Fibroblast of skin of right biceps (primary cell): Measurements from ENCODE around the gene UFD1.

ENCODE experiments used
- DNase-seq: peaks from one replicate; pipeline ENCODE4 v3.0.0-alpha.2; 2013

The UFD1 gene

DNA sequence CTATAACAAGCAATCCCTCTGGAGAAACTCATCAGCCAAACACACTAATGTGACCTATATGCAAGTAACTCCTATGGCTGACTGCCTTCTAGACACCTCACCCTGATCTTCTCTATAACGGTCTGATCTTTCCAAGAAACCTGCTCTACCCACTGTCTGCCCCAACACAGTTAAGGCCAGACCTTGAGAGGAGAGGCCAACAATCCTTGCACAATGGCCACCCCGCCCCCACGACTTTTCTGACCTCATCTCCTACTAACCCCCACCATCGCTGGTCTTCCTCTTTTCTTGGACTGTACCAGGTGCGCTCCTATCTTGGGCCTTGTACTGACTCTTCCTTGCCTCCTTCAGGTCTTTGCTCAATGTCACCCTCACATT lies 59.9 kb downstream of the UFD1 start:
- DNase-seq, result no peak

DNA sequence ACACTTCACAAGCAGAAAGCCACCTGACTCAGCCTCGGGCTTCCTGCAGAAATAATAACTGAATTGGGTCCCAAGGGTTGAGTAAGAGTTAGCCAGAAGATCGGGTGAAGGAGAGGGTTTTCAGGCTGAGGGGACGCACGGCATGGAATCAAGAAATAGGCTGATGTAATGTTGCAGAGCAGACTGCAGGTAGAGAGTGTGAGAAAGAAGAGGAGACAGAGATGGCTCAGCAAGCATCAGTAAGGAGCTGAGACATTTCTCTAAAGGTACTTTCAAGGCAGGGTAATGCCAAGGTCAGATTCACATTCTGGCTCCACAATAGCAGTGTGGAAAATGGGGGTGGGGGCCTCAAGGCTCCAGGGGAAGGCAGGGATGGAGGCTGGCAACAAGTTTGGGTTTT lies 66.1 kb downstream of the UFD1 start:
- DNase-seq, result no peak

DNA sequence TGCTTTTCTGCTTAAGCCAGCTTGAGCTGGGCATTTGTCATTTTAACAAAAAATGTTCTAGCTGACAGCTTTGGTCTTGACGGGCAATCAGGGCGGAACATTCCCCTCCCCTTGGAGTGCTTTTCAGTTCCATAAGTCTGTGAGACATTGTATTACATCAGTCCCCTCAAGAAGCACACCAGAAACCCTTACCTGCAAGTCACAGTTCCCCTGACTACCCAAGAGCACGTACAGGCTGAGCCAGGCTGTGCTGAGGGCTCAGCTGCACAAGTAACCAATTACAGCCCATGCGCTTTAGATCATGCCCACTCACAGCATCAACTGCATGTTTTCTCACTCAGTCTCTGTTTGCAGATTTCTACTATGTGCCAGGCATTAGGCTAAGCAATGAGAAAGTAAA lies 66.5 kb downstream of the UFD1 start:
- DNase-seq, result no peak

DNA sequence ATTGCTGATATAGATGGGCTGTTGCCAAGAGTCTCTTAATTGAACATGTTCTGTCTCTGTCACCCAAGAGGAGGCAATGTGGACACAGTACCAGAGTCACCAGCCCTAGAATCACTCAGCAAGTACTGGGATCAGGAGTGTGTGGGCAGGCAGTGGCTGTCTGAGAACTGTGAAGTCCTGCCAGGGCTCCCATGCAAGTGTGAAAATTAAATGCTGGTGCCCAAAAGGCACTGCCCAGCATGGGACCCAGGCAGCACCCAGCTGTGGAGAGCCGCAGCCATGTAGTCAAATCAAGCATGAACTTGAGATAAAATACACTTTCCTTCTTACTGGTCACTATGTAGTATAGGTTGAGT lies 67.3 kb downstream of the UFD1 start:
- no peak for DNase-seq

DNA sequence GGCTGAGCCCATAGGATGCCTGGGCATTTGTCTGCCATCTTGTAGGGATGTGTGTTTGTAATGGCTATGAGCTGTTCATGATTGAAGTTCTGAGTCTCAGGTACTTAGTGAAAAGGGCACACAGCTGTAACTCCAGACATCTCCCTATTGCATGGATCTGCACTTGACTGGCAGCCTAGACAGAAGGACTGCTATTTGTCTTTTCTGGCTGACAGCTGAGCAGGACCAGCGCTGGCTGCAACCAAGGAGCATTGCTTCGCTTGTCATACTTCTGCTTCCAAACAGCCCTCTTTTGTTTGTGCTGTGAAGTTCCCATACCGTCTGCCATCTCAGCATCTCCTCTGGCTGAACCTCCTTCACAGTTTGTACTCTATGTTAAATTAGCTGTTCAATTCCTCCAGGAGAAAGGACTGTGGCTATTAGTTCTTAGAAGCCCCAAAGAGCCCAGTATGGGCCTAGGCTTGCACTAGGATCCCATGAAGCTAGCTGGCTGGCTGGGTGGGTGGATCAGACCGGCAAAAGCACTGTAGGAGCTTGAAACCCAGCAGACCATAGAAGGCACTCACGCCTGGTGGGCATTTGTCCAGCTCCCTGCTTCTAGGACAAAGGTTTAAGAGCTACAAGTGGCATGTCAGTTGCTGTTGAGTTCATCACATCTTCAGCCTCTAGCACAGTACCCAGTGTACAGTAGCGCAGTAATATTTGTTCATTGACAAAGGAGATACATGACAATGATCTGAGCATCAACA lies 67.9 kb downstream of the UFD1 start:
- no peak for DNase-seq

DNA sequence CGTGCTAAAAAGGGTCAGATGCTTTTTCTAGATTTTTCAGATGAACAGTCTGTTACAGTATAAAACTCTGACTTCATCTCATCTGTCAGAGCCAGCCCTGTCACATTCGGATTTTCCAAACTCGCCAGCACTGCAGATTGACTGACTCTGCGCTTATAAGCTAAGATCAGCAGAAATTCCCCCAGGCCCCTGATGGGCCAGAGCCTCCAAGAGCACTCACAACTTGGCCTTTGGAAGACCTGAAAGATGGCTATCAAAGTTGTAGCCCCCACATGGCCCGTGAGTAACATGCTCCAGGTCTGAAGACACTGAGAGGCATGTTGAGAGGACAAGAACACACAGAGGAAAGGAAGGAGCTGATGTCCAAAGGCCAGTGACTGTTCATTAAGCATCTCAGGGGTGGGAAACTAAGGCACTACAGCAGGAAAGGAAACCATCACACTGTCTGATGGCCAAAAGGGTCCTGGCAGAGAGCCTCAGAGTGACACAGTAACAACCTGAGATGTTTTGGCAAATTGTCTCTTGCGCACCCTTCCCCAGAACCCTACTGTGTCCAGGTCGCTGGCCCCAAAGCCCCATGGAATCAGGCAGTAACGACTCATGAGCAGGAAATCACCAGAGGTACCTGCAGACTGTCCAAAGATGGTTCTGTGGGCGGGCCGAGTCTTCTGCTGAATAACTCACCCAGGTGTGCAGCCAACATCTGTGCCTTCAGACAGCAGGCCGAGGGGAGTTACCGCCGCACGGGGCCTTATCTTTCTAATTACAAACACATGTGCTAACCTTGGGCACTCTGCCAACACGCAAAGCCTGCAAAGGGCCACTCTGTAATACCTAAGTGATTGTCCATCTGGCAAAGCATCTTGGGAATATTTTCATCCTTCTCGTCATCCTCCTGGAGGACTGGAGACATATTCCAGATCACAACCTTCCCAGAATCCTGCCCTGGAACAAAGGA lies 71.1 kb downstream of the UFD1 start:
- DNase-seq, result peak; percentile 57

DNA sequence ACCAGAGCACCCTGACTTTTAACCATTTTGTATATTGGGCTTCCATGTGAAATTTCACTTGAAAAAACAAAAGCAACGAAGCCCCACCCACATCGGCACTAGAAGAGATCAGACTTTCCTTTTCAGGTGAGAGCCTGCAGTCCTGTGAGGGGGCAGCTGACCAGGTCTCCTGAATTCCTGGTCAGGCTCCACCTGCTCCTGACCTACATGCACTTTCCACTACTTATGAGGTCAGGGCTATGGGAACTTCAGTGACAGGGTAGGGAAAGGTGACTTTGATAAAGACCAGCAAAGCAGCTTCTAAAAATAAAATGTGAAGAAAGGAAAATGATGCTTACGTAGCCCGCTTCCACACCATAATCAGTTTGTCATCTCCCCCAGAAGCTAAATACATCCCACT lies 72.1 kb downstream of the UFD1 start:
- DNase-seq, result no peak

DNA sequence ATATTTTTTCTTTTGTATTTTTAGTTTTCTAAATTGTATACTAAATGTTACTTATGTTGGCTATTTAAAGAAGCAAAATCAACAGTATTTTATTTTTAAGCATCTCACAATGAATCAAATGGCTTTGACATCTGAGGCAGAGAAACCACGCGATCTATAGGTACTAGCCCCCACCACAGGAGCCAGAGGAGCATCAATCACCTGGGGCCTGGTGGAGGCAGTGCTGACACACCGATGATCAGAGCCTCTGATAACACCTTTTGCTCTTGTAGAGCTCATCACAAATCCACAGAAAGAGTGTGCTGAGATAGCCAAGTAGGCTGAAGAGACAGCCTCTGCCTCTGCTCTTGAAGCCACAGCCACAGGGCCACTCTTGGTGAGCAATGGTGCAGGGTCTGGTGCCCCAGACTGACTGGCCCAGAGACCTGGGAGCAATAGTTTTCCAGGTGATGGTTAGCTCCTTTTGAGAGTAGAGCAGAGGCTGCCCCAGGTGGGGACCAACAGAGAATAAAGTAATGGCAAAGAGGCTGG lies 72.6 kb downstream of the UFD1 start:
- DNase-seq, result no peak

DNA sequence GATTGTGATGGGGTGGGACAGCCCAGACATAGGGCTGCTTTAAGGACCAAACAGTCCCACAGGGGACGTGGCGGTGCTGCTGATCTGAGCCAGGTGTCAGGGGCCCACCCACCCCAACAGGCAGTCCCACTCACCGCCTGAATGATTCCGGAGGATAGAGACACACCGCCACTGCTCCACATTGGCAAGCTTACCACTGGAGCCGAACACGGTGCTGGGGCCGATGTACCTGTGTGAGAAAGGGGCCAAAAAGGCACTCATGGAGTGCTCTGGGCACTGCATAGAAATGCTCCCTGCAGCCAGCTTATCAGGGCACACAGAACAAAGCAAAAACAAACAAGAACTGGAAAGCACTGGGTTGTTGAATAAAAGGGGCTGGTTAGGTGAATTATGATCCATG lies 73.3 kb downstream of the UFD1 start:
- no peak for DNase-seq

DNA sequence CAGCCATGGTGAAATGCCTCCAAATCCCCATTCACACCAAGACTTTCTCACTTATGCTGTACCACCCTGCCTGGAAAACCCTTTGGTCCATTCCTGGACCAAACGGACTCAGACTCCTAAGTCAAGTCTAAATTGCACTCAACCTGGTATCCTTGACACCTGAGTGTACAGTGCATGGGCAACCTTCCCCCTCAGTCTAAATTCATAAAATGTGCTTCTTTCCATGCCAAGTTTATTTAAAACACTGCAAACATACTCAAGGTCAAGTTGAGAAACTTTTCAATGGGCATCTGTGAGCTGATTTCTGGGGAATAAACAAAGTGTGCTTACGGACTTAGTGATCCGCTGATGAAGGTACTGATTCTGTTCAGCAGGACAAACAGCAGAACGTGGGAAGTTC lies 73.9 kb downstream of the UFD1 start:
- no peak for DNase-seq

DNA sequence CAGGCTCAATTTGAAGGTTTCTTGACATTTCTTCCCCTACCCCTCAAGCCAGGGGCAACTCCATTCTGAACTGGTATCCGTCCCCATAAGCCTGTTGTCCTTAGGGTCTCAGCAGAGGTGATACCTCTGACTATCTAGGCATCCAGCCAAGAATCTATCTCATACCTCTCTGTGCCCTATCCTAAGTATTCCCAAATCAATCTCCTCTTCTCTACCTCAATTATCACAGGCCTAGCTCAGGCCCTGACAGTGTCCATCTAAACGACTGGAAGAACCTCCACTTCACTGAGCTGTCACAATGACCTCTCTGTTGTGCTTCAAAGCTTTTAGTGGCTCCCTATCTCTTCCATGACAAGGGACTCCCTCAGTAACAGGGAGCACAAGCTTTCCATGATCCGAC lies 74.3 kb downstream of the UFD1 start:
- DNase-seq, result no peak

DNA sequence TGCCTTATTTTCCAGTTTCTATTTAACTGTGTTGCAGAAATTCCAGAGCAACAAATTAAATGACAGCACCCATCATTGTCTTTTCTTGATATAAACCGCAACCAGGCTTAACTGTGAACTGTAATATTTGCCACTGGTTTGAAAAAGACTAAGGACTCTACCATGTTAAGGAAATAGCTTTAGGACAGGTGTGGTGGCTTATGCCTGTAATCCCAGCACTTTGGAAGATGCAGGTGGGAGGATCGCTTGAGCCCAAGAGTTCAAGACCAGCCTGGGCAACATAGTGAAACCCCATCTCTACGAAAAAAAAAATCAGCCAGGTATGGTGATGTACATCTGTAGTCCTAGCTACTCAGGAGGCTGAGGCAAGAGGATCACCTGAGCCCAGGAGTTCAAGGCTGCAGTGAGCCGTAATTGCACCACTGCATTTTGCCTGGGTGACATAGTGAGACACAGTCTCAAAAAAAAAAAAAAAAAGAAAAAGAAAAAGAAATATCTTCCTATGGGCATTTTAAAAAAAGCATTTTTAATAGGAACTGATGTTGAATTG lies 76.3 kb downstream of the UFD1 start:
- DNase-seq, result no peak

DNA sequence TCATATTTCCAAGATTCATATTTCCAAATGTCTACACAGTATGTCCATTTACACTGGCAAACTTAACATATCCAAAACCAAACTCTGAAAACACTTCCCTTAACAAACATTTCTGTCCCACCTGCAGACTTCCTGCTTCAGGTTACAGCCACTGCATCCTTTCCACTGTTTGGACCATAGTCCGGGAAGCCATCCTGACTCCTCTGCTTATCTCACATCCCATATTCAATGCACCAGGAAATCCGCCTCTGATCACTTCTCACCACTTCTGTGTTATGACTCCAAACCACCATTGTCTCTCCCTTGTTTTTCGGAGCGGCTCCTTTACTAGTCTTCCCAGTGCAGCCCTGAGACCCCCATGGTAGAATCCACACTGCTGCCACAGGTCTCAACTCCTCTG lies 77.5 kb downstream of the UFD1 start:
- no peak for DNase-seq

DNA sequence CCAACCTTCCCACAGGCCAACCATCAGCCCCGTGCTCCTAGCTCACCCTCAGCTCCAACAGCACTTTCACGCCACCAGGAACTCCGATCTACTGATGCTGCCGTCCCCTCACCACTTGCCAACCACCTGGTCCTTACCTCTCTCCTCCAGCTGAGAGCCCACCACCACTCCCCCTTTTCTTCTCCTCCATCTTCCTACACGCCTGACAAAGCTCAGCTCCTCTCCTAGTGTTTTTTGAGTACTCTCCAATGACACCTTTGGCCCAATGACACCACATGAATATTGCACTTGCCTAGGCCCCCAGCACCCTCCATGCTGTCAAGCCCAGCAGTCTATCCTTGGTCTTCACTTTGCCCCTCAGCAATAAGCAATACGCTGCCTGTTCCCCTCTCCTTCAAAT lies 78.1 kb downstream of the UFD1 start:
- DNase-seq, result no peak
